ENCODE measurements around the gene C8B.

C8B gene

DNA sequence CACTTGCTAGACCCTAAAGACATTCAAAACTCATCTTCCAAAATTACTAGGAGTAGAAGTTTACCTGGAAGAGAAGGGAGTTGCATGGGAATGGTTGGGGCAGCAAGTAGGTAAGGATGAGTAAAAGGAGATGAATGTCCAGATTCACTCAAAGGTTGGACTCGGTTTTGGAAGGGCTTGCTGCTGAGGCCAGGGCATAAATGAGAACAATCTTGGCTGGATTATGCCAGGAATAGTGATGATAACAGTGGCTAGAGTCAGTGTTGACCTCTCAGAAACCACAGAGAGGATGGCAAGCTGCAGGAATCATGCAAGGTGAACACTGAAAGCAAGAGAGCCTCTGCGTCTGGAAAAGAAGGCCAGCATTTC, 67.8 kb downstream of the C8B start:
- no peak for TF ChIP-seq REST (IDR thresholded peaks at IDR 0.05; ENCODE audit: insufficient read depth in 1 of 2, low read depth in 2 of 2, low read length in 2 of 2)
- TF ChIP-seq TAF1 (IDR thresholded peaks at IDR 0.05; ENCODE audit: borderline replicate concordance, insufficient read depth, low read length): no peak
- no peak for TF ChIP-seq FOXP2 (optimal IDR thresholded peaks at IDR 0.05; ENCODE audit: borderline replicate concordance, extremely low read depth, extremely low read length, insufficient read depth)
- TF ChIP-seq POLR2AphosphoS5 (IDR thresholded peaks at IDR 0.05; ENCODE audit: low read depth, low read length): no peak
- TF ChIP-seq SIN3A (IDR thresholded peaks at IDR 0.05; ENCODE audit: borderline replicate concordance, insufficient read depth, low read length): no peak

- no peak for TF ChIP-seq REST (IDR thresholded peaks at IDR 0.05; ENCODE audit: insufficient read depth in 1 of 2, low read depth in 2 of 2, low read length in 2 of 2)
- TF ChIP-seq FOXP2 (optimal IDR thresholded peaks at IDR 0.05; ENCODE audit: borderline replicate concordance, extremely low read depth, extremely low read length, insufficient read depth): no peak
- TF ChIP-seq TAF1 (IDR thresholded peaks at IDR 0.05; ENCODE audit: borderline replicate concordance, insufficient read depth, low read length): no peak
- TF ChIP-seq POLR2AphosphoS5 (IDR thresholded peaks at IDR 0.05; ENCODE audit: low read depth, low read length): no peak
- TF ChIP-seq SIN3A (IDR thresholded peaks at IDR 0.05; ENCODE audit: borderline replicate concordance, insufficient read depth, low read length): no peak
These were observed 68.4 kb downstream of the C8B start for GRCh38 chr1:56897150-56898004.

GRCh38 chr1:56894014-56894413, 71.8 kb downstream of the C8B start:
- no peak for TF ChIP-seq POLR2AphosphoS5 (IDR thresholded peaks at IDR 0.05; ENCODE audit: low read depth, low read length)
- no peak for TF ChIP-seq FOXP2 (optimal IDR thresholded peaks at IDR 0.05; ENCODE audit: borderline replicate concordance, extremely low read depth, extremely low read length, insufficient read depth)
- no peak for TF ChIP-seq REST (IDR thresholded peaks at IDR 0.05; ENCODE audit: insufficient read depth in 1 of 2, low read depth in 2 of 2, low read length in 2 of 2)
- no peak for TF ChIP-seq TAF1 (IDR thresholded peaks at IDR 0.05; ENCODE audit: borderline replicate concordance, insufficient read depth, low read length)
- no peak for TF ChIP-seq SIN3A (IDR thresholded peaks at IDR 0.05; ENCODE audit: borderline replicate concordance, insufficient read depth, low read length)

DNA sequence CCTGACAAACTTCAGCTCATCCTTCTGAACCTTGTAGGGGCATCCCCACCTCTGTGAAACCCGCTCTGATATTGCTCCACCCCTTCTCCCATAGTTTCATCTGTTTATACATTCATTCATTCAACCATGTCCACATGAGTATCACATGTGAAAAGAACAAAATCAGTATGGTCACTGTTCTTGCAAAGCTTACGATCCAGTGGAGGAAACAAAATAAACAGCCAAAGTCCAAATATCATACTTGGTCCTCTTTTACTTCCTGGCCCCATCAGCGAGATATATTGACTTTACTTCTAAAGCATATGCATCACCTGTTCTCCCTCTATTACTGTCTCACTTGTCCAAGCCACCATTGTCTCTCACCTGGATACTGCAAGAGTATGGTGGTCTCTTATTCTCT, 75.6 kb downstream of the C8B start:
- no peak for TF ChIP-seq TAF1 (IDR thresholded peaks at IDR 0.05; ENCODE audit: borderline replicate concordance, insufficient read depth, low read length)
- TF ChIP-seq POLR2AphosphoS5 (IDR thresholded peaks at IDR 0.05; ENCODE audit: low read depth, low read length): no peak
- no peak for TF ChIP-seq REST (IDR thresholded peaks at IDR 0.05; ENCODE audit: insufficient read depth in 1 of 2, low read depth in 2 of 2, low read length in 2 of 2)
- TF ChIP-seq FOXP2 (optimal IDR thresholded peaks at IDR 0.05; ENCODE audit: borderline replicate concordance, extremely low read depth, extremely low read length, insufficient read depth): no peak
- TF ChIP-seq SIN3A (IDR thresholded peaks at IDR 0.05; ENCODE audit: borderline replicate concordance, insufficient read depth, low read length): no peak
